ENCODE results near the gene CDKN2C. TPM values are rescaled to one million over a fixed set of nuclear protein-coding genes. Genes with fewer than 3 reads are reported as not detected.

CDKN2C gene
- total and polyA plus RNA-seq, 10 of the 15 experiments (the other 5 are each of a cell fraction or from before 2014, with no cell fraction given): 3.3 to 11.7 (median 6.0) TPM

- TF ChIP-seq NFXL1 (IDR thresholded peaks at IDR 0.05; ENCODE audit: borderline replicate concordance) (no peak), MTA3 (IDR thresholded peaks at IDR 0.05; ENCODE audit: borderline replicate concordance, low read length) (peak; percentile 73; the same call in 1 of the 2 replicates), GATAD2B (conservative IDR thresholded peaks at IDR 0.05; ENCODE audit: low read depth) (no peak), NFIC (IDR thresholded peaks at IDR 0.05; ENCODE audit: low read depth, low read length) (peak; percentile 24; the same call in 1 of the 2 replicates), SUPT20H (IDR thresholded peaks at IDR 0.05; ENCODE audit: borderline replicate concordance, control insufficient read depth, low read depth, low read length) (no peak), RCOR1 (conservative IDR thresholded peaks at IDR 0.05; ENCODE audit: low read depth, low read length) (no peak), E4F1 (IDR thresholded peaks at IDR 0.05; ENCODE audit: borderline replicate concordance, partially characterized antibody) (no peak), ATF7 (IDR thresholded peaks at IDR 0.05; ENCODE audit: low read depth) (no peak), NFYA (IDR thresholded peaks at IDR 0.05; ENCODE audit: borderline replicate concordance, low read depth, low read length) (no peak), POLR2AphosphoS5 (IDR thresholded peaks at IDR 0.05; ENCODE audit: low read length) (no peak), MYB (IDR thresholded peaks at IDR 0.05; ENCODE audit: borderline replicate concordance, low read depth, low read length) (no peak)
- TF ChIP-seq, protein P1, sequence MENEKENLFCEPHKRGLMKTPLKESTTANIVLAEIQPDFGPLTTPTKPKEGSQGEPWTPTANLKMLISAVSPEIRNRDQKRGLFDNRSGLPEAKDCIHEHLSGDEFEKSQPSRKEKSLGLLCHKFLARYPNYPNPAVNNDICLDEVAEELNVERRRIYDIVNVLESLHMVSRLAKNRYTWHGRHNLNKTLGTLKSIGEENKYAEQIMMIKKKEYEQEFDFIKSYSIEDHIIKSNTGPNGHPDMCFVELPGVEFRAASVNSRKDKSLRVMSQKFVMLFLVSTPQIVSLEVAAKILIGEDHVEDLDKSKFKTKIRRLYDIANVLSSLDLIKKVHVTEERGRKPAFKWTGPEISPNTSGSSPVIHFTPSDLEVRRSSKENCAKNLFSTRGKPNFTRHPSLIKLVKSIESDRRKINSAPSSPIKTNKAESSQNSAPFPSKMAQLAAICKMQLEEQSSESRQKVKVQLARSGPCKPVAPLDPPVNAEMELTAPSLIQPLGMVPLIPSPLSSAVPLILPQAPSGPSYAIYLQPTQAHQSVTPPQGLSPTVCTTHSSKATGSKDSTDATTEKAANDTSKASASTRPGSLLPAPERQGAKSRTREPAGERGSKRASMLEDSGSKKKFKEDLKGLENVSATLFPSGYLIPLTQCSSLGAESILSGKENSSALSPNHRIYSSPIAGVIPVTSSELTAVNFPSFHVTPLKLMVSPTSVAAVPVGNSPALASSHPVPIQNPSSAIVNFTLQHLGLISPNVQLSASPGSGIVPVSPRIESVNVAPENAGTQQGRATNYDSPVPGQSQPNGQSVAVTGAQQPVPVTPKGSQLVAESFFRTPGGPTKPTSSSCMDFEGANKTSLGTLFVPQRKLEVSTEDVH (IDR thresholded peaks at IDR 0.05; ENCODE audit: low read depth, partially characterized antibody): no peak
Measured at GRCh38 chr1:50976111-50976889, 6.3 kb downstream of the CDKN2C start (continued).
